ENCODE data around the gene TTC22.

Gene TTC22

DNA sequence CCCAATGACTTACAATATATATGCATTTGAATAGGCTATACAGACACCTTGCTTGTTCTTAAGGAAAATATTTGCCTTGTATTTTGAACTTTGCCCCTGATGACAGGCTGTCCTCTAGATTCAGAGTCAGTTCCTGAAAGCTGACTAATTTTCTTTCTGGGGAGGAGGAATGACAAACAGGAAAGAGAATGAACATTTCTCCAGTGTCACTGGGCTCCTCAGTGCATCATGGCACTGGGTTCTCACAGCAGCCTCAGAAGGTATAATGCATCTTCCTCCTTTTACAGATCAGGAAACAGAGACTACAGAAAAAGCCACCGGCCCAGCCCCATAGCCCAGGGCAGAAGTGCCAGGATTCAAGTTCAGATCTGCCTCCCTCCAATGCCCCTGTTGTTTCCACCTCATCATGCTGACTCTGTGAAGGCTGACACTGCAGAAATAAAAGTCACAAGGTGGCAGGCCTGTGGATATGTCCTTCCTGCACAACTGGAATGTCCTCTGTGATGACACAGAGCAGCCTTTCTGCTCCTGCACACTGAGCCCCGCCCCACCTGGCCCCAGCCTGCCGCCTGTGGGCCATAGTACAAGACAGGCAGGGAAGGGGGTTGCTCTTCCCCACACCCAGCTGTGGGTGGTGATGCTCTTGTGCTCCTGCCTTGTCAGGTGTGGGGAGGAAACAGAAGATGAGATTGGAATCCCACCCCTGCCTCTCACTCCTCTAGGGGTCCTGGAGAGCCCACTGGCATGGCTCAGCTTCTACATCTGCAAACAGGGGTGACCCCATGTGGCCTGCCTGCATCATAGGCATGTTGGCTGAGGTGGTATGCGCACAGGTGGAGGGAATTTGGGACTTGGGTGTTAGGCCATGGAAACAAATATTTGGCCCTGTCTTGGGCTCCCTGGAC is 6.4 kb downstream of the TTC22 start:
- TF ChIP-seq, protein P1, sequence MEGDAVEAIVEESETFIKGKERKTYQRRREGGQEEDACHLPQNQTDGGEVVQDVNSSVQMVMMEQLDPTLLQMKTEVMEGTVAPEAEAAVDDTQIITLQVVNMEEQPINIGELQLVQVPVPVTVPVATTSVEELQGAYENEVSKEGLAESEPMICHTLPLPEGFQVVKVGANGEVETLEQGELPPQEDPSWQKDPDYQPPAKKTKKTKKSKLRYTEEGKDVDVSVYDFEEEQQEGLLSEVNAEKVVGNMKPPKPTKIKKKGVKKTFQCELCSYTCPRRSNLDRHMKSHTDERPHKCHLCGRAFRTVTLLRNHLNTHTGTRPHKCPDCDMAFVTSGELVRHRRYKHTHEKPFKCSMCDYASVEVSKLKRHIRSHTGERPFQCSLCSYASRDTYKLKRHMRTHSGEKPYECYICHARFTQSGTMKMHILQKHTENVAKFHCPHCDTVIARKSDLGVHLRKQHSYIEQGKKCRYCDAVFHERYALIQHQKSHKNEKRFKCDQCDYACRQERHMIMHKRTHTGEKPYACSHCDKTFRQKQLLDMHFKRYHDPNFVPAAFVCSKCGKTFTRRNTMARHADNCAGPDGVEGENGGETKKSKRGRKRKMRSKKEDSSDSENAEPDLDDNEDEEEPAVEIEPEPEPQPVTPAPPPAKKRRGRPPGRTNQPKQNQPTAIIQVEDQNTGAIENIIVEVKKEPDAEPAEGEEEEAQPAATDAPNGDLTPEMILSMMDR (IDR thresholded peaks at IDR 0.05; ENCODE audit: low read depth, low read length, missing control alignments): no peak
- H3K4me3 ChIP-seq (ENCODE audit: low read depth, low read length): no peak overlapping the region
- no peak for DNase-seq (ENCODE audit: low read depth)

DNA sequence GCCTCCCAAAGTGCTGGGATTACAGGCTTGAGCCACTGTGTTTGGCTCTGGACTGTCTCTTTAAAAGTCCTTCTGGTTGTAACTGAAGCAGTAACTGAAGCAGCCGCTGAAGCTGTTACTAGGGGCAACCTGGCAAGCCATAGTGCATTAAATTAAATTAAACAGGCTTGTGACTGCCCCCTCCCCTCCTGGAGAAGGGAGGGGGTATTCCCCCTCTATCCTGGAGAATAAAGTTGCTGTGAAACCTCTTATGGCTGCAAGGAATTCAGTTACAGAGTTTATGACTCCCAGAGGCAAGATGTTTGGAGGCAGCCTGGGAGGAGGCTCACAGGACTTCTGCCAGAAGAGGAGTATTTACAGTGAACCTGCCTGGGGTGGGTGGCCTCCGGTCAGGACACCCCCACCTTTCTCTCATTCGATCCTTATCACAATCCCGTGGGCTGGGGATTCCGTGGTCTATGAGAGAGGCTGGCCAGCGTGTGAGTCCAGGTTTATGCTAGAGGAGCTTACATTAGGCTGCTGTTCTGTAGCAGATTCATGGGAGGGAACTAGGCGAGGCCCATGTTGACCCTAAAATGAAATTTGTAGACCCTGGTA is 8.3 kb downstream of the TTC22 start:
- no peak for DNase-seq (ENCODE audit: low read depth)
- TF ChIP-seq, protein P1 (IDR thresholded peaks at IDR 0.05; ENCODE audit: low read depth, low read length, missing control alignments): no peak
- no peak overlapping the region for H3K4me3 ChIP-seq (ENCODE audit: low read depth, low read length)

DNA sequence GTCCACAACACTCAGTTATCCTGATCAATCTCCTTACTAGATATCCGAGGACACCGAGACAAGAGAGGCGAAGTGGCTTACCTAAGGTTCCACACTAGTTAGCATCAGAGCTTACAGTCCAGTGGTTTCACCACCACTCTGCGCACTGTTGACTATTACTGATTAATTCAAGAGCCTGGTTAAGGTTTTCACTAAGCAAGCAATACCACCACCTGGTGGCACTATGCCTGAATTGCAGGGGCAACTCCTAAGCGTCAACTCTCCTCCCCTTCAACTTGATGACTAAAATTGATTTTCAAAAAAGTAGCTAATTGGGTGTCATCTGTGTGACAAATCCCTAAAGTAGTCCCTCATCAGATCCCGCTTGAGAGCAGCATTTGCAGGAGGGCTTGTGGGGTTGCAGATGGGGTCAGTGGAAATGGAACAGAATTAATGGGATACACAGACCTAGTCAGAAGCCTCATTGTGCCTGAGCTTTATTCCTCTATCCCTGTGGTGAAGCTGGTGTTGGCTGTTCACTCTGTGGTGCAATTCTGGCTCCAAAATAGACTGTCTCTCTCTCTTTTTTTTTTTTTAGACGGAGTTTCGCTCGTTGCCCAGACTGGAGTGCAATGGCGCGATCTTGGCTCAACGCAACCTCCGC is 9.1 kb downstream of the TTC22 start:
- H3K4me3 ChIP-seq (ENCODE audit: low read depth, low read length): no peak overlapping the region
- peak; percentile 31 for DNase-seq (ENCODE audit: low read depth)
- TF ChIP-seq, protein P1 (IDR thresholded peaks at IDR 0.05; ENCODE audit: low read depth, low read length, missing control alignments): peak; percentile 80

DNA sequence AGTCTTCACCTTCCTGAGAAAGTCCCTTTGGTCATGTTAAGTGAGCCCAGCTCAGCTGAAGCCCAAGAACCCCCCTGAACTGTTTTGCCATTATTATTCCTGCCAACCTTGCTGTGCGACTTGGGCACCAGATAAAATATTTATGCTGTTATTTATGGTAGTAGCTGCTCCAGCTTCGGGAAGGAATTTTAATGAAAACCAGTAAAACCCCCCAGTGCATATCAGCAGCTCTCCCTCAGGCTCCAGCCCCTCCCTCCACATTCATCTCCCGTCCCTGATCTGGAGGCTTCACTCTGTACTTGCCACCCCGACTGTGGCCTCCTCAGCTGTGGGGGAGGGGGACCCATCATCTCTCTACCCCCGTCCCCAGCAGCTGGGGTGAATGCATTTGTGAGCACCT is 12.7 kb downstream of the TTC22 start:
- TF ChIP-seq, protein P1 (IDR thresholded peaks at IDR 0.05; ENCODE audit: low read depth, low read length, missing control alignments): no peak
- no peak for DNase-seq (ENCODE audit: low read depth)
- H3K4me3 ChIP-seq (ENCODE audit: low read depth, low read length): no peak overlapping the region

DNA sequence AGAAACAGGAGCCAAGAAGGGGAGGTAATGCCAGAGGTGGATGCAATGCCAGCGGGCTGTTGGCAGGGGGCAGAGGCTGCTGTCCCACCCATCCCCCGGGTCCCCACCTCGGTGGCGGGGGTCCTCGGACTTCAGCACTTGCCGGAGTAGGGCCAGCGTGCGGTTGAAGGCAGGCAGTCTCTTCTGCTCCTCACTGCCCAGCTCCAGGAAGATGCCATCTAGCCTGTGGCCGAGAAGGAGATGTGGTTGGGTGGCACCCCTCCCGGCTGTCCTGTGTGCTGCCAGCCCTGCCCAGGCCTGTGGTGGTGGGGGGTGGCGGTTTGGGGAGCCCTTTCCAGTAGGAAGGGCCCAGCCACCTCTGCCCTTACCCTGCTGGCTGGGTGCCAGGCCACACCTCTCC is 13.5 kb downstream of the TTC22 start:
- DNase-seq (ENCODE audit: low read depth): no peak
- TF ChIP-seq, protein P1 (IDR thresholded peaks at IDR 0.05; ENCODE audit: low read depth, low read length, missing control alignments): no peak

DNA sequence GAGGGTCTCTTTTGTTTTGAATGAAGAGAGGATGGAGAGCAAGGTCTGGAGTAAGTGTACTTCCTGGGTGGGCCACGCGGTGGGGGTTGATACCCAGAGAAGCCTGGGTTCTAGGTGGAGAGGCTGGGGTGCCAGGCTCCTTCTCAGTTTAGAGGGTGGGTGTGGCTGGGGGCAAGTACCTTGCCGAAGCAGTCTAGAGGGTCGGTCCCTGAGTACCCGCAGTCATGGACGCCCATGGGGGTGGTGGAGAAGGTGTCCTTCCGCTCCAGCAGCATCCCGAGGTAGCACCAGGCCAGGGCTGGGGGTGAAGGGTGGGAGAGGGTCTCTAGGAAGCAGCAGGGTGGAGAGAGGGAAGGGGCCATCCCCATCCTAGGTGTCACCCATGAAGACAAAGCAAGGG is 14.3 kb downstream of the TTC22 start:
- H3K4me3 ChIP-seq (ENCODE audit: low read depth, low read length): no peak overlapping the region
- DNase-seq (ENCODE audit: low read depth): no peak
- TF ChIP-seq, protein P1 (IDR thresholded peaks at IDR 0.05; ENCODE audit: low read depth, low read length, missing control alignments): no peak

More for the DNA sequence above, 13.5 kb downstream of the TTC22 start:
- no peak overlapping the region for H3K4me3 ChIP-seq (ENCODE audit: low read depth, low read length)
